ENCODE measurements around the gene COL9A2. TPM values are rescaled to one million over a fixed set of nuclear protein-coding genes. Genes with fewer than 3 reads are reported as not detected.

COL9A2 gene
- total RNA-seq, 4 donors from 2014 or later, result 2.0 to 27.0 (median 4.8) TPM

GRCh38 chr1:40301066-40301465, 16.0 kb downstream of the COL9A2 start:
- DNase-seq, result no peak
- Histone ChIP-seq H3K27ac (no peak overlapping the region), H3K27me3 (no peaks in the 10 kb centered on the region), H3K4me3 (no peak overlapping the region), H3K36me3 (no peaks in the 10 kb centered on the region), H3K9me3 (no peaks in the 10 kb centered on the region), H3K4me1 (no peaks in the 10 kb centered on the region)
- TF ChIP-seq POLR2A (IDR thresholded peaks at IDR 0.05), result no peak
- TF ChIP-seq, protein P1, sequence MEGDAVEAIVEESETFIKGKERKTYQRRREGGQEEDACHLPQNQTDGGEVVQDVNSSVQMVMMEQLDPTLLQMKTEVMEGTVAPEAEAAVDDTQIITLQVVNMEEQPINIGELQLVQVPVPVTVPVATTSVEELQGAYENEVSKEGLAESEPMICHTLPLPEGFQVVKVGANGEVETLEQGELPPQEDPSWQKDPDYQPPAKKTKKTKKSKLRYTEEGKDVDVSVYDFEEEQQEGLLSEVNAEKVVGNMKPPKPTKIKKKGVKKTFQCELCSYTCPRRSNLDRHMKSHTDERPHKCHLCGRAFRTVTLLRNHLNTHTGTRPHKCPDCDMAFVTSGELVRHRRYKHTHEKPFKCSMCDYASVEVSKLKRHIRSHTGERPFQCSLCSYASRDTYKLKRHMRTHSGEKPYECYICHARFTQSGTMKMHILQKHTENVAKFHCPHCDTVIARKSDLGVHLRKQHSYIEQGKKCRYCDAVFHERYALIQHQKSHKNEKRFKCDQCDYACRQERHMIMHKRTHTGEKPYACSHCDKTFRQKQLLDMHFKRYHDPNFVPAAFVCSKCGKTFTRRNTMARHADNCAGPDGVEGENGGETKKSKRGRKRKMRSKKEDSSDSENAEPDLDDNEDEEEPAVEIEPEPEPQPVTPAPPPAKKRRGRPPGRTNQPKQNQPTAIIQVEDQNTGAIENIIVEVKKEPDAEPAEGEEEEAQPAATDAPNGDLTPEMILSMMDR (IDR thresholded peaks at IDR 0.05), result no peak
- intact Hi-C loops (cut with DNase I; ENCODE audit: low total_unique reads), result no loop called here

GRCh38 chr1:40300651-40301050, 16.4 kb downstream of the COL9A2 start:
- H3K36me3 ChIP-seq, result no peaks in the 10 kb centered on the region
- intact Hi-C loops (cut with DNase I; ENCODE audit: low total_unique reads), result no loop called here
- no peak overlapping the region for H3K27ac ChIP-seq
- no peak for DNase-seq
- H3K4me3 ChIP-seq, result no peak overlapping the region
- no peaks in the 10 kb centered on the region for H3K4me1 ChIP-seq
- no peaks in the 10 kb centered on the region for H3K27me3 ChIP-seq
- H3K9me3 ChIP-seq, result no peaks in the 10 kb centered on the region
- TF ChIP-seq, protein P1 (IDR thresholded peaks at IDR 0.05), result no peak

GRCh38 chr1:40300249-40300567, 16.9 kb downstream of the COL9A2 start:
- Histone ChIP-seq H3K27ac (no peak overlapping the region), H3K4me1 (no peaks in the 10 kb centered on the region), H3K9me3 (no peaks in the 10 kb centered on the region), H3K36me3 (no peaks in the 10 kb centered on the region), H3K4me3 (no peak overlapping the region), H3K27me3 (no peaks in the 10 kb centered on the region)
- DNase-seq, result no peak
- intact Hi-C loops (cut with DNase I; ENCODE audit: low total_unique reads), result no loop called here
- TF ChIP-seq POLR2A (IDR thresholded peaks at IDR 0.05), result no peak
- TF ChIP-seq, protein P1 (IDR thresholded peaks at IDR 0.05), result no peak

GRCh38 chr1:40299366-40300248, 17.5 kb downstream of the COL9A2 start:
- H3K27me3 ChIP-seq, result no peaks in the 10 kb centered on the region
- no peaks in the 10 kb centered on the region for H3K9me3 ChIP-seq
- DNase-seq, result no peak
- intact Hi-C loops (cut with DNase I; ENCODE audit: low total_unique reads), result no loop called here
- H3K36me3 ChIP-seq, result no peaks in the 10 kb centered on the region
- TF ChIP-seq POLR2A (IDR thresholded peaks at IDR 0.05), result no peak
- TF ChIP-seq, protein P1 (IDR thresholded peaks at IDR 0.05), result no peak
- no peaks in the 10 kb centered on the region for H3K4me1 ChIP-seq
- H3K27ac ChIP-seq, result no peak overlapping the region
- H3K4me3 ChIP-seq, result no peak overlapping the region

DNA sequence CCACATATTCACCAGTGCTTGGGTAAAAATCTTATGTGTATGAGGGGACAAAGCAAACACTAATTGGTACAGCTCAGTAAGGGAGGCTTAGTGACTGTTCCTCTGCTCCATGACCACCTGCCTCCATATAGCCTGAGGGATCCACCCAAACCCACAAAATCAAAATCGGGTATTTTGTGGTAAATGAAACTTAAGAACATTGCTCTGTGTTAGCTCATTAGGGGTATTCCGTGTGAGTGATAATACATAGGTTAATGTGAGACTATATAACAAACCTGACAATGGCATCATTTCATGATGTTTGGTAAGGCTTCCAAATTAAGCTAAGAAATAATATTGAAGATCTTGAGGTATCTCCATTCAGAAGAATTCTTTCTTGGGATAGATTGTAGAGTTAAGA, 25.8 kb downstream of the COL9A2 start:
- H3K4me3 ChIP-seq, result no peak overlapping the region
- no peak overlapping the region for H3K27ac ChIP-seq
- intact Hi-C loops (cut with DNase I; ENCODE audit: low total_unique reads), result no loop called here
- DNase-seq, result no peak
- no peak for TF ChIP-seq POLR2A (IDR thresholded peaks at IDR 0.05)
- TF ChIP-seq, protein P1 (IDR thresholded peaks at IDR 0.05), result no peak
- no peaks in the 10 kb centered on the region for H3K27me3 ChIP-seq
- no peaks in the 10 kb centered on the region for H3K36me3 ChIP-seq
- no peaks in the 10 kb centered on the region for H3K9me3 ChIP-seq
- no peaks in the 10 kb centered on the region for H3K4me1 ChIP-seq

All from uterus (tissue), 4 donors.